ENCODE measurements around the gene SMURF1.

- TF ChIP-seq CTCF (conservative IDR thresholded peaks at IDR 0.05 in 1 of 2, IDR thresholded peaks at IDR 0.05 in 1 of 2; ENCODE audit: extremely low read depth in 1 of 2, insufficient read depth in 1 of 2, low read depth in 1 of 2, low read length in 2 of 2), result no peak
- no peak for TF ChIP-seq EZH2 (IDR thresholded peaks at IDR 0.05; ENCODE audit: borderline replicate concordance, low read length)
These were observed 89.1 kb downstream of the SMURF1 start for GRCh38 chr7:99054781-99055180.

Measured in mammary epithelial cell (primary cell).